ENCODE results near the gene DDX28.
"Not testable (repeated sequence)": the region's sequence is repeated elsewhere in the genome, so short reads cannot be mapped to it uniquely, and the experiment has no call there.

DDX28 gene

DNA sequence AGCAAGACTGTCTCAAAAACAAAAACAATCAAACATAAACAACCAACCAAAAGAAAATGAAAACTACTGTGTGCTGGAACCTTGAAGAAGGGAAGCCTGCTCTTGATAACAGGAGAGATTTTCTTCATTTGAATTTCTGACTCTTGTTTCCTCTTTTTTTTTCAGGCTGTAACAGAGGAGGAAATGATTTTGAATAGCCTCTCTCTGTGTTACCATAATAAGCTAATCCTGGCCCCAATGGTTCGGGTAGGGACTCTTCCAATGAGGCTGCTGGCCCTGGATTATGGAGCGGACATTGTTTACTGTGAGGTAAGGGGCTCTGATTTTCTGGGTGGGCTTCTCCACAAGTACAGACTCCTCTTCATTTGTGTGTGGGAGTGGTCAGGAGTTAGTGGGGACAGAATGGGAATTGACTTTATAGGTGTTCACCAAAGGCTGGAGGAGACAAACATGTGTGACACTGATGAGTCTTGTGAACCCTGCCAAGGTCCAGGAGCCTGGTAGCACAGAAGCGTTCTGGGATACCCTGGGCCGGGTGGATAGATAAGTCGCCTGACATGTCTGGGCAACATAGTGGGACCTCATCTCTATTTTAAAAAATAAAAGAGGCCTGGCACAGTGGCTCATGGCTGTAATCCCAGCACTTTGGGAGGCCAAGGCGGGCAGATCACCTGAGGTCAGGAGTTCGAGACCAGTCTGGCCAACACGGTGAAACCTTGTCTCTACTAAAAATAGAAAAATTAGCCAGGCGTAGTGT is 15.0 kb upstream of the DDX28 start:
- DNase-seq (ENCODE audit: low read depth), result no peak

DNA sequence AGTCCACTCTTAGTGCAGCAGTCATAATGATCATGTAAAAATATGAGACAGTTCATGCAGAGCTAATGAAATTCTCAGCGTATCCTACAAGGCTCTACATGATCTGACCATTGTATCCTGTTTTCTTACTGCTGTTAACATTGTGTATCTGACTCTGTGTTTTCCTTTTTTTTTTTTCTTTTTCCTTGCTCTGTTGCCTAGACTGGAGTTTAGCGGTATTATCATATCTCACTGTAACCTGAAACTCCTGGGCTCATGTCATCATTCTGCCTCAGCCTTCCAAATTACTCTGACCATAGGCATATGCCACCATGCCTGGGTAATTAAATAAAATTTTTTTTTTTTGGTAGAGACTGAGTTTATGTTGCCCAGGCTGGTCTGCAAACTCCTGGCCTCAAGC is 12.2 kb upstream of the DDX28 start:
- DNase-seq (ENCODE audit: low read depth), result no peak

- DNase-seq (ENCODE audit: low read depth), result no peak
Observed at GRCh38 chr16:68033101-68033500, 10.1 kb upstream of the DDX28 start.

DNA sequence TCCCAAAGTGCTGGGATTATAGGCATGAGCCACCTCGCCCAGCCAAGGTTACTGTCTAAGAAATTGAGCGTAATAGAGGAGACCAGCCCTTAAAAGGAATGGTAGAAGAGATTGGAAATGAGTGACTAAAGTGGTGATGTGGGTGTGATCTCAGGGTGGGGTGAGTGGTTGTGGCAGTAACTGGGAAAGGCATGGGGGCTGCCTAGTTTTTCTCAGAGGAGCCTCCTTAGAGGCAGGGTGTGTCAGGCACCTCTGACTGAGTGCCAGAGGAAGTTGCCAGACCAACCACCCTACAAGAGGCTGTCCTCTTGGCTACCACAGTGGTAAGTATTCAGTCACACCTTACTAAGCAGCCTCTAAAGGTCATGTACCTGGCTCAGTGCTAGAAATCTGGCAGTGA is 8.9 kb upstream of the DDX28 start:
- DNase-seq (ENCODE audit: low read depth), result no peak

- not testable (repeated sequence) for DNase-seq (ENCODE audit: low read depth)
Observed at GRCh38 chr16:68030108-68030507, 7.1 kb upstream of the DDX28 start.

DNA sequence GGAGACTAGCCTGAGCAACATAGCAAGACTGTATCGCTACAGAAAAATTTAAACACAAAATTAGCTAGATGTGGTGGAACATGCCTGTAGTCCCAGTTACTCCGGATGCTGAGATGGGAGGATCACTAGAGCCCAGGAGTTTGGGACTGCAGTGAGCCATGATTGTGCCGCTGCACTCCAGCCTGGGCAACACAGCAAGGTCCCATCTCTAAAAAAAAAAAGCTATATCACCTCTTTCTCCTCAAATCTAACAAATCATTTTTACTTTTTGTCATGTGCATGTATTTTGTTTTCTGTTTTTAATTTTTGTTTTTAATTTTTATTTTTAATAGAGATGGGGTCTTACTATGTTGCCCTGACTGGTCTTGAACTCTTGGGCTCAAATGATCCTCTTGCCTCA is 6.0 kb upstream of the DDX28 start:
- no peak for DNase-seq (ENCODE audit: low read depth)

- no peak for DNase-seq (ENCODE audit: low read depth)
Observed at GRCh38 chr16:68022278-68022727, 729 bp downstream of the DDX28 start.

DNA sequence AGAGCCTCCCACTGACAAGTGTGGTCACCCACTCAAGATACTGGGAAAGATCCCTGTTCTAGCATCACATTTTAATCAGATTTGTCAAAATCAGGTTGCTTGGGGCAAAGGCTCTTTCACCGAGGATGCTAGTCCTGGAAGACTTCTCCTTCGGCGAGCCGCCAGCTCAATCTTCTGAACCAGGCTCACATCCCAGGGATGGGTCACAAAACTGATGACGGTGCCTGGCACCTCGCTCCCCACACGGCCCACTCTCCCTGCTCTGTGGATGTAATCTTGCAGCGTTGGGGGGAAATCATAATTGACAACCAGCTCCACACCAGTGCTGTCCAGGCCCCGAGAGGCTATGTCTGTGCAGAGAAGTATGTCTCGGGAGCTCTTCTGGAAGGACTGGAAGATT is 1.5 kb downstream of the DDX28 start:
- no peak for DNase-seq (ENCODE audit: low read depth)

GRCh38 chr16:68019167-68019680 is 3.8 kb downstream of the DDX28 start:
- DNase-seq (ENCODE audit: low read depth), result no peak

GRCh38 chr16:68015681-68016080 is 7.4 kb downstream of the DDX28 start, which contains the start of gene DPEP2NB:
Gene DPEP2NB (minus strand): TSS chr16:68015911. CDS start chr16:68015770, 141 bp downstream.
- no peak for DNase-seq (ENCODE audit: low read depth)

- no peak for DNase-seq (ENCODE audit: low read depth)
Observed at GRCh38 chr16:68013440-68013839, 9.6 kb downstream of the DDX28 start.

DNA sequence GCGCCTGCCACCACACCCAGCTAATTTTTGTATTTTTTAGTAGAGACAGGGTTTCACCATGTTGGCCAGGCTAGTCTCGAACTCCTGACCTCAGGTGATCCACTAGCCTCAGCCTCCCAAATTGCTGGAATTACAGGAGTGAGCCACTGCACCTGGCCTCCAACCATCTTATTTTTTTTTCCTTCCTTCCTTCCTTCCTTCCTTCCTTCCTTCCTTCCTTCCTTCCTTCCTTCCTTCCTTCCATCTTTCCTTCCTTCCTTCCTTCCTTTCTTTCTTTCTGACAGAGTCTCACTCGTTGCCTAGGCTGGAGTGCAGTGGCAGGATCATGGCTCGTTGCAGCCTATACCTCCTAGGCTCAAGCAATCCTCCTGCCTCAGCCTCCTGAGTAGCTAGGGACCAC is 13.2 kb downstream of the DDX28 start:
- DNase-seq (ENCODE audit: low read depth), result not testable (repeated sequence)

- no peak for DNase-seq (ENCODE audit: low read depth)
Observed at GRCh38 chr16:68009157-68009735, 13.8 kb downstream of the DDX28 start.

- DNase-seq (ENCODE audit: low read depth), result no peak
Observed at GRCh38 chr16:68005786-68006286, 17.2 kb downstream of the DDX28 start.

- DNase-seq (ENCODE audit: low read depth), result no peak
Observed at GRCh38 chr16:68005211-68005610, 17.8 kb downstream of the DDX28 start.

- DNase-seq (ENCODE audit: low read depth), result no peak
Observed at GRCh38 chr16:68003031-68003430, 20.0 kb downstream of the DDX28 start.

- DNase-seq (ENCODE audit: low read depth), result no peak
Observed at GRCh38 chr16:68000450-68000849, 22.6 kb downstream of the DDX28 start.

DNA sequence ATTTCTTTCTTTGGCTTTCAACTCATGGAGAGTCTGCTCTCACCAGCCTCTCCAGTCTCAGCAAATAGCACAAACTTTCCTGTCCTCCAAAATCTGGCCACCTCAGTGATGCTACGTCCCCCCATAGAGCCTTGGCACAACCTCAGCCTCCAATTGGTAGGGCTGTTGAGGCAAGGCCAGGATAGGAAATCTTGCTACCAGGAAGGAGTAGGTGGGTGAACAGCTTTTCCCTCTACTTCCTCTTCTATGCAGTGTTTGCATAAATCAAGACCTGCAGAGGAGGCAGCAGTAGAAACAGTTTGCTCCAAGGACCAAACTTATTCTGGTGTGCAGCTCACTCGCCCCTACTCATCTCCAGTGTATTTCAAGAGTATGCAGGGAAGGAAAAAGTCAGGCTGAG is 23.0 kb downstream of the DDX28 start:
- no peak for DNase-seq (ENCODE audit: low read depth)

GRCh38 chr16:67998779-67999688 is 24.0 kb downstream of the DDX28 start, which contains the start of gene DPEP2:
Gene DPEP2 (minus strand): TSS chr16:67999484. CDS start chr16:67993212, 6,272 bp downstream.
- DNase-seq (ENCODE audit: low read depth), result not testable (repeated sequence)

GRCh38 chr16:67998231-67998778 is 24.7 kb downstream of the DDX28 start:
- not testable (repeated sequence) for DNase-seq (ENCODE audit: low read depth)

DNA sequence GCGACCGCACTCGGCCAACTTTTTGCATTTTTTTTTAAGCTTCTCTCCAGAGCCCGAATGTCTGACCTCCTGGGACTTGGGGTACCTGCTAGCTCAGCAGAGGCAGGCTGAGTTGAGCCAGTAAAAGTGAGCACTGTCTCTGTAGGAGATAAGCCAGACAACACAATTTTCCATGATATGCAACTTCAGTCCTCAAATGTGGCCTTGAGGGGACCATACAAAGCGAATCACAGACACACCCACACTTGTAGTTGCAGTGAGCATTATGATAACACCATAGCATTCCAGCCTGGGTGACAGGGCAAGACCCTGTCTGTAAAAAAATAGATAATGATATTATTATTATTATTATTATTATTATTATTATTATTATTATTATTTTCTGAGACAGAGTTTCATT is 26.4 kb downstream of the DDX28 start:
- no peak for DNase-seq (ENCODE audit: low read depth)

GRCh38 chr16:67995423-67995822 is 27.6 kb downstream of the DDX28 start:
- no peak for DNase-seq (ENCODE audit: low read depth)
